ENCODE measurements around the gene COX20. TPM values are rescaled to one million over a fixed set of nuclear protein-coding genes. Genes with fewer than 3 reads are reported as not detected.
A peak's percentile ranks its signal among the peaks of the same experiment; 100 is the strongest.

Gene COX20
- total and polyA plus RNA-seq, 3 experiments from 2014 or later: 35.7 to 47.0 (median 36.2) TPM

- H3K4me1 Mint-ChIP-seq: peaks cover 44 to 84% (median 65%) of the 10 kb centered on the region in 3 donors
- H3K27ac Mint-ChIP-seq: peak overlapping the region in 6 of 8 donors; percentile 50 to 85 (median 60)
- no peak overlapping the region for H3K4me3 Mint-ChIP-seq
- ChIA-PET CTCF (interaction anchor here (0.9 to 2.8 kb wide), 2 partner anchors 15 to 196 kb away, joined by 3 to 8 read pairs; no protein-coding TSS in a partner anchor), POLR2A (interaction anchor here (0.8 to 1.8 kb wide), 5 partner anchors 11 to 49 kb away, joined by 3 to 7 read pairs (median 5); partner anchors contain the start of gene COX20)
- no peak for DNase-seq
- Histone ChIP-seq H3K36me3 (ENCODE audit: insufficient read depth, low read length) (peaks cover 36% of the 10 kb centered on the region), H3K9me3 (ENCODE audit: low read length) (no peaks in the 10 kb centered on the region), H3K4me1 (ENCODE audit: insufficient read depth, low read length) (peaks cover 20% of the 10 kb centered on the region), H3K27ac (ENCODE audit: low read depth, low read length) (no peak overlapping the region), H3K4me3 (ENCODE audit: low read length) (no peak overlapping the region), H3K27me3 (ENCODE audit: insufficient read depth, low read length, poor library complexity, severe bottlenecking) (no peaks in the 10 kb centered on the region)
- no peaks in the 10 kb centered on the region for H3K9me3 Mint-ChIP-seq
- H3K36me3 Mint-ChIP-seq: peaks cover 4 to 92% (median 17%) of the 10 kb centered on the region in 3 donors
- H3K27me3 Mint-ChIP-seq: no peaks in the 10 kb centered on the region
Observed at GRCh38 chr1:244846653-244847052, 11.2 kb downstream of the COX20 start.

GRCh38 chr1:244849189-244849866, 13.9 kb downstream of the COX20 start:
- Mint-ChIP-seq H3K9me3 (no peaks in the 10 kb centered on the region), H3K4me3 (no peak overlapping the region), H3K27me3 (no peaks in the 10 kb centered on the region), H3K27ac (peak overlapping the region; percentile 2 to 79 (median 50)), H3K4me1 (peaks cover 53 to 89% (median 72%) of the 10 kb centered on the region in 3 donors), H3K36me3 (peaks cover 4 to 95% (median 20%) of the 10 kb centered on the region in 3 donors)
- Histone ChIP-seq H3K4me1 (ENCODE audit: insufficient read depth, low read length) (peaks cover 32% of the 10 kb centered on the region), H3K4me3 (ENCODE audit: low read length) (no peak overlapping the region), H3K27ac (ENCODE audit: low read depth, low read length) (no peak overlapping the region), H3K27me3 (ENCODE audit: insufficient read depth, low read length, poor library complexity, severe bottlenecking) (no peaks in the 10 kb centered on the region), H3K36me3 (ENCODE audit: insufficient read depth, low read length) (peaks cover 32% of the 10 kb centered on the region), H3K9me3 (ENCODE audit: low read length) (no peaks in the 10 kb centered on the region)
- ChIA-PET POLR2A (interaction anchor here (0.9 to 1.5 kb wide), 2 partner anchors 14 to 15 kb away, joined by 3 read pairs; no protein-coding TSS in a partner anchor), CTCF (interaction anchor here (0.9 to 2.8 kb wide), 3 partner anchors 12 to 192 kb away, joined by 3 to 8 read pairs (median 6); partner anchors contain the start of gene HNRNPU)
- no peak for DNase-seq

GRCh38 chr1:244850099-244850852, 14.8 kb downstream of the COX20 start:
- Histone ChIP-seq H3K9me3 (ENCODE audit: low read length) (no peaks in the 10 kb centered on the region), H3K4me1 (ENCODE audit: insufficient read depth, low read length) (peaks cover 38% of the 10 kb centered on the region), H3K36me3 (ENCODE audit: insufficient read depth, low read length) (peaks cover 37% of the 10 kb centered on the region), H3K27me3 (ENCODE audit: insufficient read depth, low read length, poor library complexity, severe bottlenecking) (no peaks in the 10 kb centered on the region), H3K27ac (ENCODE audit: low read depth, low read length) (no peak overlapping the region), H3K4me3 (ENCODE audit: low read length) (no peak overlapping the region)
- POLR2A ChIA-PET: interaction anchor here (0.6 to 5.2 kb wide), 5 partner anchors 9 to 16 kb away, joined by 3 to 35 read pairs (median 3); partner anchors contain the start of gene COX20
- H3K9me3 Mint-ChIP-seq: no peaks in the 10 kb centered on the region
- H3K27ac Mint-ChIP-seq: peak overlapping the region in 6 of 8 donors; percentile 51 to 90 (median 59)
- H3K4me1 Mint-ChIP-seq: peaks cover 59 to 91% (median 81%) of the 10 kb centered on the region in 3 donors
- no peaks in the 10 kb centered on the region for H3K27me3 Mint-ChIP-seq
- peaks cover 4 to 96% (median 20%) of the 10 kb centered on the region in 3 donors for H3K36me3 Mint-ChIP-seq
- DNase-seq: no peak
- H3K4me3 Mint-ChIP-seq: no peak overlapping the region
- CTCF ChIA-PET: interaction anchor here (0.7 to 2.8 kb wide), 6 partner anchors 9 to 191 kb away, joined by 3 to 7 read pairs (median 4); partner anchors contain the start of gene HNRNPU

GRCh38 chr1:244850896-244851295, 15.4 kb downstream of the COX20 start:
- Histone ChIP-seq H3K9me3 (ENCODE audit: low read length) (no peaks in the 10 kb centered on the region), H3K27me3 (ENCODE audit: insufficient read depth, low read length, poor library complexity, severe bottlenecking) (no peaks in the 10 kb centered on the region), H3K4me3 (ENCODE audit: low read length) (no peak overlapping the region), H3K4me1 (ENCODE audit: insufficient read depth, low read length) (peaks cover 44% of the 10 kb centered on the region), H3K36me3 (ENCODE audit: insufficient read depth, low read length) (peaks cover 43% of the 10 kb centered on the region), H3K27ac (ENCODE audit: low read depth, low read length) (no peak overlapping the region)
- POLR2A ChIA-PET: interaction anchor here (0.9 to 5.2 kb wide), 4 partner anchors 9 to 15 kb away, joined by 3 to 35 read pairs (median 6); partner anchors contain the start of genes COX20 and HNRNPU
- peak overlapping the region in 7 of 8 donors; percentile 12 to 90 (median 54) for H3K27ac Mint-ChIP-seq
- H3K36me3 Mint-ChIP-seq: peaks cover 1 to 96% (median 17%) of the 10 kb centered on the region in 3 donors
- no peak for DNase-seq
- no peaks in the 10 kb centered on the region for H3K9me3 Mint-ChIP-seq
- peak overlapping the region in 1 of 7 donors; percentile 36 for H3K4me3 Mint-ChIP-seq
- CTCF ChIA-PET: interaction anchor here (0.7 to 2.8 kb wide), 5 partner anchors 8 to 191 kb away, joined by 3 to 7 read pairs (median 6); no protein-coding TSS in a partner anchor
- H3K27me3 Mint-ChIP-seq: no peaks in the 10 kb centered on the region
- peaks cover 64 to 91% (median 85%) of the 10 kb centered on the region in 3 donors for H3K4me1 Mint-ChIP-seq

- no peak overlapping the region for H3K4me3 ChIP-seq (ENCODE audit: low read length)
- no peaks in the 10 kb centered on the region for H3K9me3 Mint-ChIP-seq
- H3K27ac ChIP-seq (ENCODE audit: low read depth, low read length): no peak overlapping the region
- POLR2A ChIA-PET: interaction anchor here (0.9 to 5.2 kb wide), 3 partner anchors 10 to 16 kb away, joined by 5 to 35 read pairs (median 6); partner anchors contain the start of genes COX20 and HNRNPU
- H3K27ac Mint-ChIP-seq: peak overlapping the region in 7 of 8 donors; percentile 5 to 90 (median 76)
- H3K27me3 Mint-ChIP-seq: no peaks in the 10 kb centered on the region
- H3K36me3 ChIP-seq (ENCODE audit: insufficient read depth, low read length): peaks cover 51% of the 10 kb centered on the region
- H3K36me3 Mint-ChIP-seq: peaks cover 0 to 96% (median 20%) of the 10 kb centered on the region in 3 donors
- no peak for DNase-seq
- peak overlapping the region in 1 of 7 donors; percentile 1 for H3K4me3 Mint-ChIP-seq
- peaks cover 70 to 95% (median 86%) of the 10 kb centered on the region in 3 donors for H3K4me1 Mint-ChIP-seq
- H3K27me3 ChIP-seq (ENCODE audit: insufficient read depth, low read length, poor library complexity, severe bottlenecking): no peaks in the 10 kb centered on the region
- H3K9me3 ChIP-seq (ENCODE audit: low read length): no peaks in the 10 kb centered on the region
- CTCF ChIA-PET: interaction anchor here (1.8 to 2.8 kb wide), 2 partner anchors 7 to 15 kb away, joined by 6 to 7 read pairs; no protein-coding TSS in a partner anchor
- H3K4me1 ChIP-seq (ENCODE audit: insufficient read depth, low read length): peaks cover 52% of the 10 kb centered on the region
Observed at GRCh38 chr1:244851546-244852231, 16.2 kb downstream of the COX20 start.

GRCh38 chr1:244852694-244853093, 17.2 kb downstream of the COX20 start:
- ChIA-PET POLR2A (interaction anchor here (5.2 to 5.3 kb wide), 2 partner anchors 9 to 17 kb away, joined by 35 to 66 read pairs; partner anchors contain the start of gene COX20), CTCF (interaction anchor here (0.9 to 2.8 kb wide), 2 partner anchors 16 to 190 kb away, joined by 3 to 7 read pairs; no protein-coding TSS in a partner anchor)
- Histone ChIP-seq H3K27me3 (ENCODE audit: insufficient read depth, low read length, poor library complexity, severe bottlenecking) (no peaks in the 10 kb centered on the region), H3K9me3 (ENCODE audit: low read length) (no peaks in the 10 kb centered on the region), H3K27ac (ENCODE audit: low read depth, low read length) (no peak overlapping the region), H3K4me3 (ENCODE audit: low read length) (no peak overlapping the region), H3K4me1 (ENCODE audit: insufficient read depth, low read length) (peaks cover 62% of the 10 kb centered on the region), H3K36me3 (ENCODE audit: insufficient read depth, low read length) (peaks cover 56% of the 10 kb centered on the region)
- no peaks in the 10 kb centered on the region for H3K27me3 Mint-ChIP-seq
- no peak overlapping the region for H3K4me3 Mint-ChIP-seq
- peaks cover 0 to 98% (median 26%) of the 10 kb centered on the region in 3 donors for H3K36me3 Mint-ChIP-seq
- H3K27ac Mint-ChIP-seq: peak overlapping the region in 7 of 8 donors; percentile 29 to 89 (median 55)
- H3K9me3 Mint-ChIP-seq: no peaks in the 10 kb centered on the region
- H3K4me1 Mint-ChIP-seq: peaks cover 76 to 100% (median 92%) of the 10 kb centered on the region in 3 donors
- DNase-seq: no peak

- Histone ChIP-seq H3K27ac (ENCODE audit: low read depth, low read length) (no peak overlapping the region), H3K9me3 (ENCODE audit: low read length) (no peaks in the 10 kb centered on the region), H3K4me3 (ENCODE audit: low read length) (no peak overlapping the region), H3K27me3 (ENCODE audit: insufficient read depth, low read length, poor library complexity, severe bottlenecking) (no peaks in the 10 kb centered on the region), H3K4me1 (ENCODE audit: insufficient read depth, low read length) (peaks cover 63% of the 10 kb centered on the region), H3K36me3 (ENCODE audit: insufficient read depth, low read length) (peaks cover 63% of the 10 kb centered on the region)
- Mint-ChIP-seq H3K27ac (peak overlapping the region; percentile 36 to 98 (median 80)), H3K4me1 (peaks cover 79 to 100% (median 95%) of the 10 kb centered on the region in 3 donors), H3K27me3 (no peaks in the 10 kb centered on the region), H3K36me3 (peaks cover 9 to 98% (median 33%) of the 10 kb centered on the region in 3 donors), H3K4me3 (peak overlapping the region; percentile 13 to 60 (median 46)), H3K9me3 (no peaks in the 10 kb centered on the region)
- peak in 1 of 5 donors; percentile 43 for DNase-seq
- ChIA-PET POLR2A (interaction anchor here (1.3 to 5.3 kb wide), 3 partner anchors 8 to 19 kb away, joined by 5 to 66 read pairs (median 35); partner anchors contain the start of gene COX20), CTCF (interaction anchor here (1.2 to 3.0 kb wide), 2 partner anchors 9 to 19 kb away, joined by 5 to 9 read pairs; partner anchors contain the start of gene COX20)
Observed at GRCh38 chr1:244854166-244854565, 18.7 kb downstream of the COX20 start.

All from CD8-positive, alpha-beta memory T cell (primary cell).